ENCODE results near the gene RBMS3.

DNA sequence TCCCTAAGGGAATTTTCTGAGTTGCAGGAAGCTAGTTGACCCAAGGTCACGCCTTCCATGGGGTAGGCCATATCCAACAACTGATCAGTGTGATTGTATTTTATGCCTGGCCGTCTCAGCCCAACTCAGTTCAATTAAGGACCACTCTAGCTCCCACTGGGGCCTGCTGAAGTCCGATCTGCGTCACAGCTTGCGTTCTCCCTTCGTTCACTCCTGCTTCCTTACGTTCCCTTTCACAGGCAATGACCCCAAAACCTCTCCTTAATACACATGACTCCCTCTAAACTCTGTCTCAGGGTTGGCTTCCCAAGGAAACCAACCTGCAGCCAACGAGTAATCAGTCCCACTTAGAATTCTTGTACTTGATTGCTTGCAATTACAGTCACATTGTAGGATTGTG, 428.0 kb downstream of the RBMS3 start:
- no peak for TF ChIP-seq EZH2 (IDR thresholded peaks at IDR 0.05)
- TF ChIP-seq, protein P1, sequence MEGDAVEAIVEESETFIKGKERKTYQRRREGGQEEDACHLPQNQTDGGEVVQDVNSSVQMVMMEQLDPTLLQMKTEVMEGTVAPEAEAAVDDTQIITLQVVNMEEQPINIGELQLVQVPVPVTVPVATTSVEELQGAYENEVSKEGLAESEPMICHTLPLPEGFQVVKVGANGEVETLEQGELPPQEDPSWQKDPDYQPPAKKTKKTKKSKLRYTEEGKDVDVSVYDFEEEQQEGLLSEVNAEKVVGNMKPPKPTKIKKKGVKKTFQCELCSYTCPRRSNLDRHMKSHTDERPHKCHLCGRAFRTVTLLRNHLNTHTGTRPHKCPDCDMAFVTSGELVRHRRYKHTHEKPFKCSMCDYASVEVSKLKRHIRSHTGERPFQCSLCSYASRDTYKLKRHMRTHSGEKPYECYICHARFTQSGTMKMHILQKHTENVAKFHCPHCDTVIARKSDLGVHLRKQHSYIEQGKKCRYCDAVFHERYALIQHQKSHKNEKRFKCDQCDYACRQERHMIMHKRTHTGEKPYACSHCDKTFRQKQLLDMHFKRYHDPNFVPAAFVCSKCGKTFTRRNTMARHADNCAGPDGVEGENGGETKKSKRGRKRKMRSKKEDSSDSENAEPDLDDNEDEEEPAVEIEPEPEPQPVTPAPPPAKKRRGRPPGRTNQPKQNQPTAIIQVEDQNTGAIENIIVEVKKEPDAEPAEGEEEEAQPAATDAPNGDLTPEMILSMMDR (IDR thresholded peaks at IDR 0.05): no peak
- TF ChIP-seq EZH2phosphoT487 (IDR thresholded peaks at IDR 0.05): no peak
